GM12873 (cell line): ENCODE results near the gene PRRG4.

Source experiments
- TF ChIP-seq, protein P1 (sequence below): IDR thresholded peaks from 2 replicates; pipeline ENCODE4 v1.5.1; 2012; ENCODE audit warnings: low read depth, mild to moderate bottlenecking, moderate library complexity, low read length, control low read depth; ENCODE audit not compliant: insufficient read depth; ENCODE audit errors: missing control alignments

The PRRG4 gene

DNA sequence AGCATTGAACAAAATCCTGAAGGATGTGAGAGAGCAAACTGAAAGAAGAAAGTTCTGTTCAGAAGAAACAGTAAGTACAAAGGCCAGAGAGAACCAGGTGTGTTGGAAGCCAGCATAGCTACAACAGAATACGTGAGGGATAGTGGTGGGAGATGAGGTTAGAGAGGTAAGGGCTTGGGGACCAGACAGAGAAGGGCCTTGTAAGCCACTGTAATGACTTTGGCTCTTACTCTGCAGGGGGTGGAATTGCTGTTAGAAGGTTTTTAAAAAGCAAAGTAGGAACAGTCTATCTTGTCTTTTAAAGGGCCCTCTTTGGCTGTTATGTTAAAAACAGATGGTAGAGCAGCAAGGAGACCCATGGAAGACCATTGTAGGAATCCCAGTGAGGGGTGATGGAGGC is 4.2 kb downstream of the PRRG4 start:
- TF ChIP-seq, protein P1, sequence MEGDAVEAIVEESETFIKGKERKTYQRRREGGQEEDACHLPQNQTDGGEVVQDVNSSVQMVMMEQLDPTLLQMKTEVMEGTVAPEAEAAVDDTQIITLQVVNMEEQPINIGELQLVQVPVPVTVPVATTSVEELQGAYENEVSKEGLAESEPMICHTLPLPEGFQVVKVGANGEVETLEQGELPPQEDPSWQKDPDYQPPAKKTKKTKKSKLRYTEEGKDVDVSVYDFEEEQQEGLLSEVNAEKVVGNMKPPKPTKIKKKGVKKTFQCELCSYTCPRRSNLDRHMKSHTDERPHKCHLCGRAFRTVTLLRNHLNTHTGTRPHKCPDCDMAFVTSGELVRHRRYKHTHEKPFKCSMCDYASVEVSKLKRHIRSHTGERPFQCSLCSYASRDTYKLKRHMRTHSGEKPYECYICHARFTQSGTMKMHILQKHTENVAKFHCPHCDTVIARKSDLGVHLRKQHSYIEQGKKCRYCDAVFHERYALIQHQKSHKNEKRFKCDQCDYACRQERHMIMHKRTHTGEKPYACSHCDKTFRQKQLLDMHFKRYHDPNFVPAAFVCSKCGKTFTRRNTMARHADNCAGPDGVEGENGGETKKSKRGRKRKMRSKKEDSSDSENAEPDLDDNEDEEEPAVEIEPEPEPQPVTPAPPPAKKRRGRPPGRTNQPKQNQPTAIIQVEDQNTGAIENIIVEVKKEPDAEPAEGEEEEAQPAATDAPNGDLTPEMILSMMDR, result no peak

DNA sequence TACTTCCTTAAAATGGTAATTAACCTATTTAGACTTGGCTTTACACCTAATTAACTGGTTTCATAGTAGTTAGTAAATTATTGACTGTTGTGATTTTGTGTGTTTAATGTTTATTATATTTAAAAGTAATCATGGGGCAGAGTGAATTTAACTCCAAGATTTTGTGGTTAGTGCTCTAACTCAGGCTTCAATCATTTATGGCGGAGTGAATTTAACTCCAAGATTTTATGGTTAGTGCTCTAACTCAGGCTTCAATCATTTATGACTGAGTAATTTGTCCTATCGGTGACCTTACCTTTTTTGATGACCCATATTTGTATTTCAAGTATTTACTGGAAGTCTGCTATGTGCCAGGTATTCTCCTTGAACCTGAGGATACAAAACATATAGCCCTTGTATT is 7.2 kb downstream of the PRRG4 start:
- TF ChIP-seq, protein P1, result no peak

DNA sequence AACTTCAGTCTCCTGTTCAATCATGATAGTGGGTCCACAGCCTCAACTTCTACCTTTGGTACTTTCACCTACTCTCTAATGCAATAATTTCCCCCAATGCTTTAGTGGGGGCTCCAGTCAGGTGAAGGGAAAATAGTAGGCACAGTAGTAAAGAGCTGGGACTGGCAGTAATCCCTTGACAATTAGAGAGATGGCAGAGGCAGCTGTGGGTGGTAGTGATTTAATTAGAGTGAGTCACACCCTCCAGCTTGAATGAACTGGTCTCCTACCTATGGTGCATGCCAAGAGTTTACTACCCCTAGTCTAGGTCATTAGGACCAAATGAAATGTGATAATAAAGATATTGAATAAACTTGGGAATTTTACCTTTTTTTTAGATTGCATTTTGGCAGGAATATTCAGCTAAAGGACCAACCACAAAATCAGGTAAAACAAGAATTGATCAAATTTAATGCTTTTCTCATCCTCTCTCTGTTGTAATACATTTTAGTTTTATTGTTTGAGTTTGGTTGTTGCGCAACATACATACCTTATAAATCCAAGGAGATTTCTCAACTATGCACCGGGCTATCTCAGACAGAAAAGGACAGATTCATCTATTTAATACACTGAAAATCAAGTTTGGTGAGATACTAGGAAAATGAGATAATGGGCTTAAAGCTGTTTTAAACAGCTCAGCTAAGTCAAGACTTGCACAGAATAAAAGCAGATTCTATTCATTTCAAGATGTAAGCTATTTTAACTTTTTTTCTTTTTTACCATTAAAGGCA is 9.0 kb downstream of the PRRG4 start:
- TF ChIP-seq, protein P1, result no peak

DNA sequence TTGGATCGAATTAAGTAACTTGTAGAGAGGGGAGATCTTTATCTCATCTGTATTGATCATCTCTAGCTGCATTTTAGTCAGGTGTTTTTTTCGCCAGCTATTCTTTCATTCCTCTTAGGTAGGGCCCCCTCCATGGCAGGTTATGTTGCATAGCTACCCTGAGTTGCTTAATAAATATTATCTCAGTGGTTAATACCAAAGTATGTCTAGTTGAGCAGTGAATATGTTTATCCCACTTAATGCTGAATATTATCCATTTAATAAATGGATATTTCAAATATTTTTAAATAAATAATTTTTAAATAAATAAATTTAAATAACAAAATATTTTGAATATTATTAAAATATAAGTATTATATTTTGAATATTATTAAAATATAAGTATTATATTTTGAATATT is 9.6 kb downstream of the PRRG4 start:
- TF ChIP-seq, protein P1, result no peak

DNA sequence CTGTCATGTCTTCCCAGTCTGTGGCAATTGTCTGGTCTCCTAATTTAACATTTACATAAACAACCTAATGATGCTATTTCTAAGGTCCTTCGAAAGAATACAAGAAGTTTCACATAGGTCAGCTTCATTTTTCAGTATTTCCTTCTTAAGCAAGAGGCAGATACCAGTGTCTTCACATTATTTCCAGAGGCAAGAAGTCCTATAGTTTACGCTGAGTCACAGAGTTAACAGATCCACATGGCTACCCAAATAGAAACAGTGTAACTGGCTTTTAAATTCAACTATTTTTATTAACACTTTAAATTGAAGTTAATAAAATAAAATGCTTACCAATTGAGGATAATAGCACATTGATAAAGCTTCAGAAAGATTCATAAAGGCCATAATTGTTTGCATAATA is 10.9 kb downstream of the PRRG4 start:
- TF ChIP-seq, protein P1, result no peak

DNA sequence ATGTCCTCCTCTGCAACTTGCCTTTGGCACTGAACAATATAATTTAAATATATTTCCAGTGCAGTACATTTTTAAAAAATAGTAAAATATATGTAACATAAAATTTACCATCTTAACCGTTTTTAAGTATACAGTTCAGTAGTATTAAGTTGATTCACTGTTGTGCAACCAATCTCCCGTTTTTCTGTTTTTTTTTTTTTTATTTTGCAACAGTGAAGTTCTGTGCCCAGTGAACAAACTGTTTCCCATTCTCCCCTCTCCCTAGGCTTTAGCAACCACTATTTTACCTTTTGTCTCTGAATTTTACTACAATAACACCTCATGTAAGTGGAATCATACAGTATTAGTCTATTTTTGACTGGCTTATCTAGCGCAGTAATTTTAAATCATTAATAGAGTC is 13.8 kb downstream of the PRRG4 start:
- TF ChIP-seq, protein P1, result no peak

DNA sequence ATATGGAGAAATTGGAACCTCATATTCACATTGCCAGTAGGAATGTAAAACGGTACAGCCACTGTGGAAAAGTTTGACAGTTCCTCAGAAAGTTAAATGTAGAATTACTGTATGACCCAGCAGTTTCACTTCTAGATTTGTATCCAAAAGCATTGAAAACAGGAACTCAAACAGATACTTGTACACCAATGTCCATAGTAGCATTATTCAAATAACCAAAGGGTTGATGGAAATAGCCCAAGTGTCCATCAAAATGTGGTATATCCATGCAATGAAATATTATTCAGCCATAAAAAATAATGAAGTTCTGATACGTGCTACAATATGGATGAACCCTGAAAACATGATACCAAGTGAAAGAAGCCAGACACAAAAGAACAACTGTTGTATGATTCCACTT is 17.8 kb downstream of the PRRG4 start:
- TF ChIP-seq, protein P1, result no peak
